Activated CD8-positive, alpha-beta memory T cell treated with anti-CD3 and anti-CD28 coated beads for 48 hours (primary cell): ENCODE measurements around the gene GNPTAB.

Experiments
- DNase-seq, 3 experiments: peaks; one replicate each; pipeline ENCODE4 v3.0.0-alpha.2; 2020; ENCODE audit warnings: low read depth in 2 of 3, low spot score in 2 of 3

Gene GNPTAB

GRCh38 chr12:101775816-101776215 is 54.9 kb downstream of the GNPTAB start:
- no peak for DNase-seq

- DNase-seq: peak in 1 of 3 experiments; percentile 25
Observed at GRCh38 chr12:101773650-101774162, 57.1 kb downstream of the GNPTAB start.

- DNase-seq: no peak
Observed at GRCh38 chr12:101772012-101772775, 58.6 kb downstream of the GNPTAB start.

GRCh38 chr12:101769865-101770264 is 60.9 kb downstream of the GNPTAB start:
- DNase-seq: no peak

GRCh38 chr12:101768781-101769180 is 62.0 kb downstream of the GNPTAB start:
- no peak for DNase-seq

GRCh38 chr12:101767537-101767936 is 63.2 kb downstream of the GNPTAB start:
- DNase-seq: no peak

GRCh38 chr12:101764051-101764792 is 66.5 kb downstream of the GNPTAB start:
- no peak for DNase-seq

GRCh38 chr12:101763246-101763931 is 67.4 kb downstream of the GNPTAB start:
- DNase-seq: no peak

- no peak for DNase-seq
Observed at GRCh38 chr12:101761781-101762180, 69.0 kb downstream of the GNPTAB start.

GRCh38 chr12:101761350-101761749 is 69.4 kb downstream of the GNPTAB start:
- no peak for DNase-seq

- no peak for DNase-seq
Observed at GRCh38 chr12:101759396-101760047, 71.2 kb downstream of the GNPTAB start.

- DNase-seq: no peak
Observed at GRCh38 chr12:101750152-101750551, 80.6 kb downstream of the GNPTAB start.

- no peak for DNase-seq
Observed at GRCh38 chr12:101749657-101750056, 81.1 kb downstream of the GNPTAB start.

- no peak for DNase-seq
Observed at GRCh38 chr12:101748907-101749306, 81.9 kb downstream of the GNPTAB start.

- no peak for DNase-seq
Observed at GRCh38 chr12:101747697-101748096, 83.1 kb downstream of the GNPTAB start.

- no peak for DNase-seq
Observed at GRCh38 chr12:101746661-101747060, 84.1 kb downstream of the GNPTAB start.

- no peak for DNase-seq
Observed at GRCh38 chr12:101746196-101746595, 84.6 kb downstream of the GNPTAB start.

- no peak for DNase-seq
Observed at GRCh38 chr12:101745481-101745880, 85.3 kb downstream of the GNPTAB start.

GRCh38 chr12:101743724-101744472 is 86.9 kb downstream of the GNPTAB start:
- no peak for DNase-seq

GRCh38 chr12:101743242-101743641 is 87.5 kb downstream of the GNPTAB start:
- DNase-seq: no peak
